ENCODE data around the gene AHCYL1.
A peak's percentile ranks its signal among the peaks of the same experiment; 100 is the strongest.

The AHCYL1 gene

DNA sequence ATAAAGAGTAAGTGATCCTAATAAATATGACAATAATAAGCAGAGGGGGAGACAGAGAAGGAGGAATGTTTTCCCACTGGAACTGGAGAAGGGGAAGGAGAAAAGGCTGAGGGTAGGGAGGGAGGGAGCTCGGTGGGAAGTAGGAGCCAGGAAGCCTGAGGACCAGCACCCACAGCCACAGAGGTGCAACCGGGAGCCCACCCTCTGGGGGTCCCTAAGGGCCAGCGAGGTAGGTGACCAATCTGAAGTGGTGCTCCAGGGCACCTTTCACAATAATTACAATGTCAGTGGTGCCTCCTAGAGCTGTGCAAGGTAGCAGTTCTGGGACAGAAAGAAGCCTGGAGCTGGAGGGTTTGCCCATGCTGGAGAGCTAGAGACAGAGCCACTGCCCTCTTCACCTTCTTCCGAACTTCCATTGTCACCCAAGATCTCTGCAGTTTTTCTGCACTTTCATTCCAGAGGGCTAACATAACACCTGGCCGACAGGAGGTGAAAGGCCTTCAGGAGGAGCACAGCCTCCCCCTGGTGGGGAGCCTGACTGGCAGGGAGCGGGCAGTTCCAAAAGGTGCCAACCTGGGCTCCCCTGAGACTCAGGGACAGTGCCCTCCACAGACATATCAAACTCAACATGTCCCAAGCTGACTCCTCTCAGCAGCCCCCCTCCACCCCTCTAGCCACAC, 4.1 kb upstream of the AHCYL1 start:
- Histone ChIP-seq H3K9me3 (no peaks in the 10 kb centered on the region), H3K4me1 (peaks cover 0 to 46% (median 24%) of the 10 kb centered on the region in 4 donors), H3K4me3 (no peak overlapping the region), H3K36me3 (no peaks in the 10 kb centered on the region), H3K27me3 (no peaks in the 10 kb centered on the region), H3K27ac (no peak overlapping the region)
- intact Hi-C loops (cut with DNase I; ENCODE audit: low total_unique reads): loop anchor here (5.0 to 10.0 kb wide), 2 partner anchors 343 to 436 kb away; partner anchors contain the start of gene GNAI3
- TF ChIP-seq, protein P1, sequence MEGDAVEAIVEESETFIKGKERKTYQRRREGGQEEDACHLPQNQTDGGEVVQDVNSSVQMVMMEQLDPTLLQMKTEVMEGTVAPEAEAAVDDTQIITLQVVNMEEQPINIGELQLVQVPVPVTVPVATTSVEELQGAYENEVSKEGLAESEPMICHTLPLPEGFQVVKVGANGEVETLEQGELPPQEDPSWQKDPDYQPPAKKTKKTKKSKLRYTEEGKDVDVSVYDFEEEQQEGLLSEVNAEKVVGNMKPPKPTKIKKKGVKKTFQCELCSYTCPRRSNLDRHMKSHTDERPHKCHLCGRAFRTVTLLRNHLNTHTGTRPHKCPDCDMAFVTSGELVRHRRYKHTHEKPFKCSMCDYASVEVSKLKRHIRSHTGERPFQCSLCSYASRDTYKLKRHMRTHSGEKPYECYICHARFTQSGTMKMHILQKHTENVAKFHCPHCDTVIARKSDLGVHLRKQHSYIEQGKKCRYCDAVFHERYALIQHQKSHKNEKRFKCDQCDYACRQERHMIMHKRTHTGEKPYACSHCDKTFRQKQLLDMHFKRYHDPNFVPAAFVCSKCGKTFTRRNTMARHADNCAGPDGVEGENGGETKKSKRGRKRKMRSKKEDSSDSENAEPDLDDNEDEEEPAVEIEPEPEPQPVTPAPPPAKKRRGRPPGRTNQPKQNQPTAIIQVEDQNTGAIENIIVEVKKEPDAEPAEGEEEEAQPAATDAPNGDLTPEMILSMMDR (IDR thresholded peaks at IDR 0.05): peak; percentile 35 to 38
- DNase-seq: no peak

DNA sequence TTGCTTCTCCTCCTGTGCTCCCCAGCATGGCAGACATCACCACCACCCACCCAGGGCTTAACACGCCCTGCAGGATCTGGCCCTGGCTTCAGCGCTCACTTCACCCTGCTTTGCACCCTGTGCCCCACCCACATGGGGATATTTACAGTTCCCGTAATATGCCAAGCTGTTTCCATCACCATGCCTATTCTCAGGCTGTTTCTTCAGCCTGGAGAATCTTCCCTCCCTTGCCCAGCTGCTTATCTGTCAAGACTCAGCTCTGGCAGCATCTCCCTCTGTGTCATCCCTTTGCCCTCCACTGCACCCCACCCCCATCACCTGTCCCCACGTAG, 3.6 kb upstream of the AHCYL1 start:
- intact Hi-C loops (cut with DNase I; ENCODE audit: low total_unique reads): loop anchor here (5.0 to 10.0 kb wide), 2 partner anchors 344 to 436 kb away; partner anchors contain the start of gene GNAI3

DNA sequence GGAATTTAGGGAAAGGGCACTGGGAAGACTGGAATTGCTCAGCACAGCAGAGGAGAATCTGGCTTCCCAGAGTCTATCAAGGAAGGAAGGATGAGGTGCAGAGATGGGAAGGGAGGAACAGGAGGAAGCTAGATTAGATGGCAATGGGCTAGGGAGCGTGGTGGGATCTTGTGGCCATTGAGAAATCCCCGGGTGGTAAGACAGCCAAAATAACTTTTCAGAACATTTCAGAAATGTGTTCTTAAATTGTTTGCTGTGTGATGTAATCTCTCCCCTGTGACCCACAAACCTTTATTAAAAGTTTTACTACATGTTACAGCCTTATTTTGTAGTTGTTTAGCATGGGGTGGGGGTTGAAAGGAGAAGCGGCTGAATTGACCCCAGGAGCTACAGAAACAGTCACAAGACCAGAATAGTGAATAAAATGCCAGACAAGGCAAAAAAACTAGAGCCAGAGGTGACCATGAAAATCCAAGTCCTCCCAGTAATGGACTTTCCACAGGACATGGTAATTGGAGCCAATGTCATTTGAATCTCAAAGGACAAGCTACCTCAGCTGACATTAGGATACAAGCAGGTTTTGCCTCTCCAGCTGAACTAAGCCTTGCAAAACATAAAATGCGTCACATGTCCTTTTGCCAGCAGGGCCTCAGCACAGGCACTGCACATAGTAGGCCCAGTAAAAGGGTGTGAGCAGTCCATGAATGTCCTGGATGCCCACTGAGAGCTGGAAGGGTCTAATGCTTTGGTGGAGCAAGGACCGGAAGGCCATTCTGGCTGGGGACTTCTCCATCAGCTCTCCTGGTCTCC, 980 bp upstream of the AHCYL1 start:
- intact Hi-C loops (cut with DNase I; ENCODE audit: low total_unique reads): loop anchor here (1.0 to 10.0 kb wide), 3 partner anchors 206 to 439 kb away; partner anchors contain the start of gene GNAI3
- Histone ChIP-seq H3K9me3 (no peaks in the 10 kb centered on the region), H3K36me3 (no peaks in the 10 kb centered on the region), H3K27ac (peak overlapping the region; percentile 94 to 97), H3K4me3 (no peak overlapping the region), H3K4me1 (peaks cover 4 to 60% (median 36%) of the 10 kb centered on the region in 4 donors), H3K27me3 (no peaks in the 10 kb centered on the region)
- peak in 1 of 2 donors; percentile 47 for DNase-seq
- TF ChIP-seq, protein P1 (IDR thresholded peaks at IDR 0.05): no peak

More for the DNA sequence above, 3.6 kb upstream of the AHCYL1 start:
- no peaks in the 10 kb centered on the region for H3K36me3 ChIP-seq
- no peaks in the 10 kb centered on the region for H3K27me3 ChIP-seq
- H3K4me3 ChIP-seq: no peak overlapping the region
- no peaks in the 10 kb centered on the region for H3K9me3 ChIP-seq
- H3K27ac ChIP-seq: no peak overlapping the region
- TF ChIP-seq, protein P1 (IDR thresholded peaks at IDR 0.05): no peak
- DNase-seq: no peak
- peaks cover 0 to 51% (median 28%) of the 10 kb centered on the region in 4 donors for H3K4me1 ChIP-seq

DNA sequence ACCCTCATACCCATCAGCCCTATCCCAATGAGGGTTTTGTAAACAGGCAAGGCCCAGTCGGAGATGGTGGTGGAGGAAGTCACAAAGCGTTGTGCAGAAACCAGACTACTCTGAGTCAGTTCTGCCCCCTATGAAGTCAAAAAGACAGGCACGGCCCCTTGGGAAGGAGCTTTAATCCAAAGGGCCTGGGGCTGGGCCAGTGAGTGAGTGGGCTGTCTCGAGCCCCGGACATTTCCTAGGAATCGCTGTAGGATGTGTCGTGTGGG, 442 bp upstream of the AHCYL1 start:
- intact Hi-C loops (cut with DNase I; ENCODE audit: low total_unique reads): loop anchor here (1.0 to 10.0 kb wide), 3 partner anchors 207 to 439 kb away; partner anchors contain the start of gene GNAI3
- Histone ChIP-seq H3K27ac (peak overlapping the region; percentile 94 to 97), H3K9me3 (no peaks in the 10 kb centered on the region), H3K36me3 (no peaks in the 10 kb centered on the region), H3K4me3 (peak overlapping the region in 1 of 2 donors; percentile 75), H3K27me3 (no peaks in the 10 kb centered on the region), H3K4me1 (peaks cover 4 to 62% (median 36%) of the 10 kb centered on the region in 4 donors)
- peak in 1 of 2 donors; percentile 55 for DNase-seq
- TF ChIP-seq, protein P1 (IDR thresholded peaks at IDR 0.05): no peak

DNA sequence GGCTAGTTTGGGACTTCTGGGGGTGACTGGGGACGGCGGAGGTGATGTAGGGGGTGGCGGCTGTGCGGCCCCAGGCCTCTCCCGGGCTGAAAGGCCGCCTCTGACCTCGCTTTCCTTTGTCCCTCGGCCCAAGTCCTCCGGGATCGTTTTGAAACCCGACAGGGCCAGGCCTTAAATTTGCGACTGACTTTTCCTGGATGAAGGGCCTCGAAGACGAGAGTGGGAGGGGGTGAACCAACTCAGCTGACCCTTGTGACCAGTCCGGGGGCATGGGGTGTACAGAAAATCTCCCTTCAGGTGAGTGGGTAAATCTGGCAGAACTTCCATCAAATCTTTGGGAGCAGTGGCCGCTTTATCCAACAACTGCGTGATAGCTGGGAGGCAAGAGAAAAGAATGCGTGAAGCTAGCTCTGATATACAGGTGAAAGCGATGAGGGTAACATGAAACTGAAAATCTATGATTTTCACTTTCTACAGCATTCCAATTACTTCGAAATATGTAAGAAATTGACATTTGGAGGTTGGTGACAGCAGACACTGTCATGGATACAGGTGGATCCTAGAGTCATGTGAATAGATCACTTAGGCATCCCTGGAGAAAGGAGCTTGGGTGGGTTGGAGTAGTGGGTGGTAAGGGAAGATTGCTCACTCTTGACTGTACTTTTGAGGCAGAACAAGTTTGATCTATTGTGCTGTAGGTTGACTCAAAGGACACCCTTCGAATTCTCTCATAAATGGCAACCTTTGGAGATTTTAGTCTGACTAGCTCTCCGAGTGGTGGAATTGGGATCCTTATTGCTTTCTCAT, 885 bp downstream of the AHCYL1 start:
- TF ChIP-seq, protein P1 (IDR thresholded peaks at IDR 0.05): no peak
- no peak for DNase-seq
- no peaks in the 10 kb centered on the region for H3K27me3 ChIP-seq
- intact Hi-C loops (cut with DNase I; ENCODE audit: low total_unique reads): loop anchor here (10.0 kb wide), 1 partner anchor 441 kb away; the partner anchor contains the start of gene GNAI3
- H3K4me1 ChIP-seq: peaks cover 4 to 65% (median 37%) of the 10 kb centered on the region in 4 donors
- peak overlapping the region; percentile 94 to 97 for H3K27ac ChIP-seq
- H3K36me3 ChIP-seq: no peaks in the 10 kb centered on the region
- H3K9me3 ChIP-seq: no peaks in the 10 kb centered on the region
- H3K4me3 ChIP-seq: peak overlapping the region; percentile 75 to 77
